Tibial nerve (tissue), 4 donors: ENCODE results near the gene CACNA1H.

Experiments used
- EP300 ChIP-seq, 2 donors: sonication (generic); formaldehyde crosslinking; IDR thresholded peaks; one replicate each; pipeline ENCODE4 v1.6.1; 2017; ENCODE audit warnings: antibody characterized with exemption in 2 of 2, mild to moderate bottlenecking in 1 of 2
- POLR2A ChIP-seq, 2 donors: fragments of 450-650 bp; IDR thresholded peaks; one replicate each; pipeline ENCODE4 v1.6.1; 2017; ENCODE audit warnings: antibody characterized with exemption in 2 of 2, mild to moderate bottlenecking in 2 of 2, moderate library complexity in 2 of 2
- TF ChIP-seq, protein P1 (sequence below), 5 experiments: fragments of 200-600 bp in 3 of 5; fragments of 450-650 bp in 2 of 5; sonication (generic) in 3 of 5; IDR thresholded peaks; one replicate each; pipeline ENCODE4 v1.5.1; 2016 to 2019; ENCODE audit warnings: antibody characterized with exemption in 5 of 5, mild to moderate bottlenecking in 3 of 5, moderate library complexity in 2 of 5

- TF ChIP-seq POLR2A (IDR thresholded peaks at IDR 0.05) (no peak), EP300 (IDR thresholded peaks at IDR 0.05) (no peak)
- TF ChIP-seq, protein P1, sequence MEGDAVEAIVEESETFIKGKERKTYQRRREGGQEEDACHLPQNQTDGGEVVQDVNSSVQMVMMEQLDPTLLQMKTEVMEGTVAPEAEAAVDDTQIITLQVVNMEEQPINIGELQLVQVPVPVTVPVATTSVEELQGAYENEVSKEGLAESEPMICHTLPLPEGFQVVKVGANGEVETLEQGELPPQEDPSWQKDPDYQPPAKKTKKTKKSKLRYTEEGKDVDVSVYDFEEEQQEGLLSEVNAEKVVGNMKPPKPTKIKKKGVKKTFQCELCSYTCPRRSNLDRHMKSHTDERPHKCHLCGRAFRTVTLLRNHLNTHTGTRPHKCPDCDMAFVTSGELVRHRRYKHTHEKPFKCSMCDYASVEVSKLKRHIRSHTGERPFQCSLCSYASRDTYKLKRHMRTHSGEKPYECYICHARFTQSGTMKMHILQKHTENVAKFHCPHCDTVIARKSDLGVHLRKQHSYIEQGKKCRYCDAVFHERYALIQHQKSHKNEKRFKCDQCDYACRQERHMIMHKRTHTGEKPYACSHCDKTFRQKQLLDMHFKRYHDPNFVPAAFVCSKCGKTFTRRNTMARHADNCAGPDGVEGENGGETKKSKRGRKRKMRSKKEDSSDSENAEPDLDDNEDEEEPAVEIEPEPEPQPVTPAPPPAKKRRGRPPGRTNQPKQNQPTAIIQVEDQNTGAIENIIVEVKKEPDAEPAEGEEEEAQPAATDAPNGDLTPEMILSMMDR (IDR thresholded peaks at IDR 0.05) = no peak
Measured at GRCh38 chr16:1108299-1109252, 44.3 kb upstream of the CACNA1H start.
